GM23248 (cell line): ENCODE measurements around the gene C10orf71. TPM values are rescaled to one million over a fixed set of nuclear protein-coding genes. Genes with fewer than 3 reads are reported as not detected.

ENCODE experiments used
- DNase-seq: peaks from one replicate; pipeline ENCODE4 v3.0.0-alpha.2; 2015
- H2AFZ ChIP-seq: fragments of 200-600 bp; sonication (generic); 2 replicates; pipeline ENCODE4 v1.6.1; 2016; ENCODE audit warnings: antibody characterized with exemption
- H3F3A ChIP-seq: fragments of 200-600 bp; sonication (generic); 2 replicates; pipeline ENCODE4 v1.6.1; 2016; ENCODE audit warnings: mild to moderate bottlenecking, antibody characterized with exemption, mixed run types; ENCODE audit not compliant: insufficient read depth
- H3K27ac ChIP-seq: fragments of 200-600 bp; sonication (generic); 2 replicates; pipeline ENCODE4 v1.5.1; 2016; ENCODE audit warnings: mild to moderate bottlenecking
- H3K27me3 ChIP-seq: fragments of 200-600 bp; sonication (generic); replicated peaks from 2 replicates; pipeline ENCODE4 v1.6.1; 2016; ENCODE audit warnings: mild to moderate bottlenecking; ENCODE audit not compliant: insufficient read depth
- H3K36me3 ChIP-seq: fragments of 200-600 bp; sonication (generic); 2 replicates; pipeline ENCODE4 v1.6.1; 2016; ENCODE audit warnings: low read depth, mild to moderate bottlenecking
- H3K4me1 ChIP-seq: fragments of 200-600 bp; sonication (generic); 2 replicates; pipeline ENCODE4 v1.6.1; 2016; ENCODE audit warnings: mild to moderate bottlenecking; ENCODE audit not compliant: insufficient read depth
- H3K4me2 ChIP-seq: fragments of 200-600 bp; sonication (generic); one replicate; pipeline ENCODE4 v1.6.1; 2016; ENCODE audit warnings: mild to moderate bottlenecking; ENCODE audit not compliant: unreplicated experiment
- H3K4me3 ChIP-seq: fragments of 200-600 bp; sonication (generic); 2 replicates; pipeline ENCODE4 v1.5.1; 2016; ENCODE audit warnings: mild to moderate bottlenecking
- H3K79me2 ChIP-seq: fragments of 200-600 bp; sonication (generic); 2 replicates; pipeline ENCODE4 v1.6.1; 2016; ENCODE audit warnings: mild to moderate bottlenecking; ENCODE audit not compliant: insufficient read depth
- H3K9ac ChIP-seq: fragments of 200-600 bp; sonication (generic); 2 replicates; pipeline ENCODE4 v1.6.1; 2016; ENCODE audit warnings: mild to moderate bottlenecking
- H3K9me2 ChIP-seq: fragments of 200-600 bp; sonication (generic); 2 replicates; pipeline ENCODE4 v1.6.1; 2016; ENCODE audit warnings: mixed run types, mild to moderate bottlenecking, moderate library complexity; ENCODE audit not compliant: insufficient read depth
- H3K9me3 ChIP-seq: fragments of 200-600 bp; sonication (generic); one replicate; pipeline ENCODE4 v1.6.1; 2017; ENCODE audit warnings: low read depth
- H4K20me1 ChIP-seq: fragments of 200-600 bp; sonication (generic); 2 replicates; pipeline ENCODE4 v1.6.0; 2016; ENCODE audit not compliant: insufficient read depth
- EZH2 ChIP-seq: fragments of 200-600 bp; sonication (generic); IDR thresholded peaks from 2 replicates; pipeline ENCODE4 v1.6.1; 2018; ENCODE audit warnings: antibody characterized with exemption, mild to moderate bottlenecking; ENCODE audit not compliant: insufficient read depth, poor library complexity, severe bottlenecking
- EZH2phosphoT487 ChIP-seq: fragments of 200-600 bp; sonication (generic); IDR thresholded peaks from 2 replicates; pipeline ENCODE4 v1.6.1; 2018; ENCODE audit warnings: antibody characterized with exemption, moderate library complexity, mild to moderate bottlenecking, low read depth; ENCODE audit not compliant: insufficient read depth
- WGBS, 2 experiments: methylation state at CpG; one replicate each; pipeline ENCODE4 v1.1.6; 2015 to 2017; ENCODE audit warnings: low lambda C conversion rate in 2 of 2, low coverage in 1 of 2; ENCODE audit errors: missing lambda C conversion rate in 2 of 2; 5-methylcytosine and 5-hydroxymethylcytosine counted together
- in situ Hi-C: fragments of 300-500 bp; cut with MboI; formaldehyde crosslinking; loops from 2 replicates; pipeline ENCODE4 v1.15.0; 2020
- polyA plus RNA-seq: library from polyadenylated mRNA; unstranded; fragments of >200 nt; fragmentation: Nextera tagmentation; extraction: Ambion mirVana; gene quantifications from 2 replicates; pipeline ENCODE4 v1.2.1, GENCODE V29; 2016
- total RNA-seq: library from RNA; depleted of rRNA; stranded (reverse); fragments of >200 nt; shearing (Covaris generic); gene quantifications from 2 replicates; pipeline ENCODE4 v1.2.3, GENCODE V29; 2014; rRNA removed

The C10orf71 gene
- not detected in 2 replicates for total RNA-seq
- not detected in 2 replicates for polyA plus RNA-seq

- H3K4me1 ChIP-seq, result no peaks in the 10 kb centered on the region
- in situ Hi-C loops, result no loop called here
- no peak for DNase-seq
- no peak within 1 kb of the TSS for H3K4me2 ChIP-seq
- no peak within 1 kb of the TSS for H3K9ac ChIP-seq
- no peaks in the 10 kb centered on the region for H3K9me2 ChIP-seq
- no peak within 1 kb of the TSS for H3K4me3 ChIP-seq
- 60 to 62% methylated on average over 27 of the region's 27 CpGs for WGBS, 2 experiments
- no peaks in the 10 kb centered on the region for H3K9me3 ChIP-seq
- TF ChIP-seq EZH2 (no peak), EZH2phosphoT487 (no peak)
- H3K27me3 ChIP-seq, result peaks cover 23% of the 10 kb centered on the region
- H3K79me2 ChIP-seq, result no peaks in the 10 kb centered on the region
- no peak within 1 kb of the TSS; the same call in 1 of the 2 replicates for H2AFZ ChIP-seq
- H3K27ac ChIP-seq, result no peak within 1 kb of the TSS
- no peaks in the 10 kb centered on the region for H3K36me3 ChIP-seq
- H4K20me1 ChIP-seq, result no peaks in the 10 kb centered on the region
- H3F3A ChIP-seq, result no peaks in the 10 kb centered on the region
Measured at GRCh38 chr10:49298983-49299815, at the start of gene C10orf71. C10orf71 (plus strand) TSS chr10:49299170; CDS start chr10:49322546, 23,376 bp downstream.

- TF ChIP-seq EZH2 (no peak), EZH2phosphoT487 (no peak)
- H3K36me3 ChIP-seq, result no peaks in the 10 kb centered on the region
- 61% methylated on average over 11 of the region's 11 CpGs for WGBS, 2 experiments
- H3K4me3 ChIP-seq, result no peak overlapping the region
- H3K9me2 ChIP-seq, result no peaks in the 10 kb centered on the region
- H3K9ac ChIP-seq, result no peak overlapping the region
- DNase-seq, result no peak
- H3F3A ChIP-seq, result no peaks in the 10 kb centered on the region
- peaks cover 27% of the 10 kb centered on the region for H3K27me3 ChIP-seq
- H3K79me2 ChIP-seq, result no peaks in the 10 kb centered on the region
- H4K20me1 ChIP-seq, result no peaks in the 10 kb centered on the region
- no peaks in the 10 kb centered on the region for H3K9me3 ChIP-seq
- no peak overlapping the region for H3K4me2 ChIP-seq
- in situ Hi-C loops, result no loop called here
- no peak overlapping the region for H2AFZ ChIP-seq
- H3K27ac ChIP-seq, result no peak overlapping the region
- no peaks in the 10 kb centered on the region for H3K4me1 ChIP-seq
Measured at GRCh38 chr10:49252313-49253034, 46.5 kb upstream of the C10orf71 start.

GRCh38 chr10:49253340-49253906 lies 45.5 kb upstream of the C10orf71 start:
- no peaks in the 10 kb centered on the region for H3K9me3 ChIP-seq
- 75 to 77% methylated on average over 2 of the region's 2 CpGs for WGBS, 2 experiments
- H3F3A ChIP-seq, result no peaks in the 10 kb centered on the region
- no peak overlapping the region for H3K4me2 ChIP-seq
- H3K9ac ChIP-seq, result no peak overlapping the region
- peaks cover 29% of the 10 kb centered on the region for H3K27me3 ChIP-seq
- in situ Hi-C loops, result no loop called here
- no peak overlapping the region for H2AFZ ChIP-seq
- TF ChIP-seq EZH2phosphoT487 (no peak), EZH2 (no peak)
- no peaks in the 10 kb centered on the region for H3K4me1 ChIP-seq
- H3K4me3 ChIP-seq, result no peak overlapping the region
- no peak for DNase-seq
- no peak overlapping the region for H3K27ac ChIP-seq
- H4K20me1 ChIP-seq, result no peaks in the 10 kb centered on the region
- H3K9me2 ChIP-seq, result no peaks in the 10 kb centered on the region
- H3K79me2 ChIP-seq, result no peaks in the 10 kb centered on the region
- H3K36me3 ChIP-seq, result no peaks in the 10 kb centered on the region

GRCh38 chr10:49254150-49254549 lies 44.8 kb upstream of the C10orf71 start:
- in situ Hi-C loops, result no loop called here
- H4K20me1 ChIP-seq, result no peaks in the 10 kb centered on the region
- no peaks in the 10 kb centered on the region for H3K9me3 ChIP-seq

More at GRCh38 chr10:49254150-49254549, 44.8 kb upstream of the C10orf71 start:
- H3K9ac ChIP-seq, result no peak overlapping the region
- TF ChIP-seq EZH2, result no peak
- no peak for TF ChIP-seq EZH2phosphoT487
- H3F3A ChIP-seq, result no peaks in the 10 kb centered on the region
- no peak overlapping the region for H2AFZ ChIP-seq
- H3K4me1 ChIP-seq, result no peaks in the 10 kb centered on the region
- H3K36me3 ChIP-seq, result no peaks in the 10 kb centered on the region
- DNase-seq, result no peak
- H3K27me3 ChIP-seq, result peaks cover 32% of the 10 kb centered on the region
- no peaks in the 10 kb centered on the region for H3K79me2 ChIP-seq
- no peak overlapping the region for H3K4me3 ChIP-seq
- H3K27ac ChIP-seq, result no peak overlapping the region
- H3K9me2 ChIP-seq, result no peaks in the 10 kb centered on the region
- no peak overlapping the region for H3K4me2 ChIP-seq
